D721Med (cell line): ENCODE measurements around the gene MYBPHL.

ENCODE experiments used
- DNase-seq: peaks from one replicate; pipeline ENCODE4 v3.0.0; 2011; ENCODE audit warnings: low spot score; ENCODE audit not compliant: insufficient read length
- FAIRE-seq: peaks from 2 replicates; lab custom pipeline; 2011; peaks lifted over from hg19 to GRCh38; lab: Jason Lieb, UNC
- CTCF ChIP-seq: IDR thresholded peaks from 2 replicates; pipeline ENCODE4 v1.5.1; 2012; ENCODE audit warnings: mild to moderate bottlenecking, control low read depth; ENCODE audit not compliant: insufficient read depth; ENCODE audit errors: missing control alignments

MYBPHL gene

GRCh38 chr1:109263597-109264378, 43.0 kb downstream of the MYBPHL start:
- TF ChIP-seq CTCF: peak; percentile 54
- no peak for FAIRE-seq

GRCh38 chr1:109263234-109263596, 43.6 kb downstream of the MYBPHL start:
- no peak for FAIRE-seq
- DNase-seq: no peak
- TF ChIP-seq CTCF: no peak

More at GRCh38 chr1:109263597-109264378, 43.0 kb downstream of the MYBPHL start:
- peak; percentile 91 for DNase-seq

- no peak for FAIRE-seq
- no peak for TF ChIP-seq CTCF
These were observed 44.4 kb downstream of the MYBPHL start for GRCh38 chr1:109262231-109263055.

GRCh38 chr1:109261578-109261977, 45.2 kb downstream of the MYBPHL start:
- FAIRE-seq (no peak), DNase-seq (no peak)
- TF ChIP-seq CTCF: no peak

More at GRCh38 chr1:109262231-109263055, 44.4 kb downstream of the MYBPHL start:
- DNase-seq: no peak

DNA sequence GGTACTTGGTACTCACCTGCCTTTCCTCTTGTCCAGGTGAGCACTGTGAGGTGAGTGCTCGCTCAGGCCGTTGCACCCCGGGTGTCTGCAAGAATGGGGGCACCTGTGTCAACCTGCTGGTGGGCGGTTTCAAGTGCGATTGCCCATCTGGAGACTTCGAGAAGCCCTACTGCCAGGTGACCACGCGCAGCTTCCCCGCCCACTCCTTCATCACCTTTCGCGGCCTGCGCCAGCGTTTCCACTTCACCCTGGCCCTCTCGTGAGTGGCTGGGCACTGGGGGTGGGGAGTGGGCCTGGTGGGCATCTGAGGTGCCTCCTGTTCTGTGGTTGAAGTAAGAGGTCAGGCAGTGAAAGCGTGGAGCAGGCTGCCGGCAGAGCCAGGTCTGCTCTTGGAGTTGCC, 45.8 kb downstream of the MYBPHL start:
- FAIRE-seq: no peak
- TF ChIP-seq CTCF: no peak

GRCh38 chr1:109259674-109260557, 46.9 kb downstream of the MYBPHL start:
- no peak for DNase-seq
- FAIRE-seq: no peak
- TF ChIP-seq CTCF: no peak

More for the DNA sequence above, 45.8 kb downstream of the MYBPHL start:
- no peak for DNase-seq
